ENCODE measurements around the gene CD3G.

DNA sequence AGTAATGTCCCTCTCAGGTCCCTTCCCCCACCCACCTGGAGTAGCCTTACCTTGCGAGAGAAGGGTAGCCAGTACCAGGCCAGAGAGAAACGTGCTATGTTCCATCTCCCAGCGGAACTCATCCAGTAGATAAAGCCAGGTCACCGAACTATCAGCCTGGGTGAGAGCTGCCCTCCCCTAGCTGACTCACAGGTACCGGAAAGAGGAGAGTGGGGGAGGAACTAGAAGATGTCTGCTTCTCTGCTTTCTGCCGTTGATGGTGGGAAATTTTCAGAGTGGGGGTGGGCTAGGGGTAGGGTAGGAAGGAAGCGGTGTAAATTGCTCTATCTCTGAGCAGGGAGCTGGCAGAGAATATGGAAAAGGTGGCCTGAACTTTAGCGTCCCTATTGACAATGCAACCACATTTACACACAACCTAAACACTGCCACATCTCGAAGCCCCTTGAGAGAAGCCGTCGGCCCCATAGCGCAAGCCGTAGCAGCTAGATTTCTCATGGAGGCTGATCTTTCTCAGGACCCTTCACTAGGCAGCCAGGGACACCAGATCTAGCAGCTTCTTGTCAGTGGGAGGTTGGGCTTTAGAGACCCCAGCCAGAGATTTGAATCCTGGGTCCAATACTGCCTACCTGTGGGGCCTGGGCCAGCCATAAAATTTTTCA, 1.5 kb upstream of the CD3G start, which contains the start of gene CD3D:
- TF ChIP-seq, protein P1, sequence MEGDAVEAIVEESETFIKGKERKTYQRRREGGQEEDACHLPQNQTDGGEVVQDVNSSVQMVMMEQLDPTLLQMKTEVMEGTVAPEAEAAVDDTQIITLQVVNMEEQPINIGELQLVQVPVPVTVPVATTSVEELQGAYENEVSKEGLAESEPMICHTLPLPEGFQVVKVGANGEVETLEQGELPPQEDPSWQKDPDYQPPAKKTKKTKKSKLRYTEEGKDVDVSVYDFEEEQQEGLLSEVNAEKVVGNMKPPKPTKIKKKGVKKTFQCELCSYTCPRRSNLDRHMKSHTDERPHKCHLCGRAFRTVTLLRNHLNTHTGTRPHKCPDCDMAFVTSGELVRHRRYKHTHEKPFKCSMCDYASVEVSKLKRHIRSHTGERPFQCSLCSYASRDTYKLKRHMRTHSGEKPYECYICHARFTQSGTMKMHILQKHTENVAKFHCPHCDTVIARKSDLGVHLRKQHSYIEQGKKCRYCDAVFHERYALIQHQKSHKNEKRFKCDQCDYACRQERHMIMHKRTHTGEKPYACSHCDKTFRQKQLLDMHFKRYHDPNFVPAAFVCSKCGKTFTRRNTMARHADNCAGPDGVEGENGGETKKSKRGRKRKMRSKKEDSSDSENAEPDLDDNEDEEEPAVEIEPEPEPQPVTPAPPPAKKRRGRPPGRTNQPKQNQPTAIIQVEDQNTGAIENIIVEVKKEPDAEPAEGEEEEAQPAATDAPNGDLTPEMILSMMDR (IDR thresholded peaks at IDR 0.05), result no peak
- TF ChIP-seq, protein P2, sequence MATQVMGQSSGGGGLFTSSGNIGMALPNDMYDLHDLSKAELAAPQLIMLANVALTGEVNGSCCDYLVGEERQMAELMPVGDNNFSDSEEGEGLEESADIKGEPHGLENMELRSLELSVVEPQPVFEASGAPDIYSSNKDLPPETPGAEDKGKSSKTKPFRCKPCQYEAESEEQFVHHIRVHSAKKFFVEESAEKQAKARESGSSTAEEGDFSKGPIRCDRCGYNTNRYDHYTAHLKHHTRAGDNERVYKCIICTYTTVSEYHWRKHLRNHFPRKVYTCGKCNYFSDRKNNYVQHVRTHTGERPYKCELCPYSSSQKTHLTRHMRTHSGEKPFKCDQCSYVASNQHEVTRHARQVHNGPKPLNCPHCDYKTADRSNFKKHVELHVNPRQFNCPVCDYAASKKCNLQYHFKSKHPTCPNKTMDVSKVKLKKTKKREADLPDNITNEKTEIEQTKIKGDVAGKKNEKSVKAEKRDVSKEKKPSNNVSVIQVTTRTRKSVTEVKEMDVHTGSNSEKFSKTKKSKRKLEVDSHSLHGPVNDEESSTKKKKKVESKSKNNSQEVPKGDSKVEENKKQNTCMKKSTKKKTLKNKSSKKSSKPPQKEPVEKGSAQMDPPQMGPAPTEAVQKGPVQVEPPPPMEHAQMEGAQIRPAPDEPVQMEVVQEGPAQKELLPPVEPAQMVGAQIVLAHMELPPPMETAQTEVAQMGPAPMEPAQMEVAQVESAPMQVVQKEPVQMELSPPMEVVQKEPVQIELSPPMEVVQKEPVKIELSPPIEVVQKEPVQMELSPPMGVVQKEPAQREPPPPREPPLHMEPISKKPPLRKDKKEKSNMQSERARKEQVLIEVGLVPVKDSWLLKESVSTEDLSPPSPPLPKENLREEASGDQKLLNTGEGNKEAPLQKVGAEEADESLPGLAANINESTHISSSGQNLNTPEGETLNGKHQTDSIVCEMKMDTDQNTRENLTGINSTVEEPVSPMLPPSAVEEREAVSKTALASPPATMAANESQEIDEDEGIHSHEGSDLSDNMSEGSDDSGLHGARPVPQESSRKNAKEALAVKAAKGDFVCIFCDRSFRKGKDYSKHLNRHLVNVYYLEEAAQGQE (IDR thresholded peaks at IDR 0.05; ENCODE audit: insufficient read depth in 1 of 2, low read depth in 2 of 2, low read length in 1 of 2), result no peak
- TF ChIP-seq POLR2AphosphoS5 (IDR thresholded peaks at IDR 0.05; ENCODE audit: low read depth, low read length), result no peak
